ENCODE results near the gene SCARF2. TPM values are rescaled to one million over a fixed set of nuclear protein-coding genes. Genes with fewer than 3 reads are reported as not detected.
A peak's percentile ranks its signal among the peaks of the same experiment; 100 is the strongest.

SCARF2 gene
- total and polyA plus RNA-seq, 2 of the 13 experiments (the other 11 are each of a cell fraction or from before 2014, with no cell fraction given), result 3.3 to 6.2 TPM

GRCh38 chr22:20393705-20394476 is 43.7 kb downstream of the SCARF2 start, which contains the start of gene ZNF74 (continued):
- no peak for TF ChIP-seq PBX2 (CRISPR knock-in tag; IDR thresholded peaks at IDR 0.05)
- peak; percentile 85; the same call in 1 of the 2 replicates for TF ChIP-seq NAIF1 (CRISPR knock-in tag; IDR thresholded peaks at IDR 0.05; ENCODE audit: borderline replicate concordance)
- TF ChIP-seq PHF8 (CRISPR knock-in tag; IDR thresholded peaks at IDR 0.05), result peak; percentile 96
- no peak for TF ChIP-seq ZNF281 (CRISPR knock-in tag; IDR thresholded peaks at IDR 0.05; ENCODE audit: borderline replicate concordance)
- TF ChIP-seq BRCA1 (CRISPR knock-in tag; IDR thresholded peaks at IDR 0.05), result no peak; the same call in 1 of the 2 replicates
- peak; percentile 76; the same call in 1 of the 2 replicates for TF ChIP-seq ZNF232 (CRISPR knock-in tag; IDR thresholded peaks at IDR 0.05; ENCODE audit: borderline replicate concordance)
- TF ChIP-seq REL (CRISPR knock-in tag; conservative IDR thresholded peaks at IDR 0.05), result 0 out of 2 replicates have a peak, but pooled peaks have one; percentile 18
- TF ChIP-seq MLXIP (CRISPR knock-in tag; IDR thresholded peaks at IDR 0.05; ENCODE audit: borderline replicate concordance), result no peak
- peak; percentile 94 for TF ChIP-seq ZFY (CRISPR knock-in tag; IDR thresholded peaks at IDR 0.05)
- no peak for TF ChIP-seq ZNF180 (CRISPR knock-in tag; IDR thresholded peaks at IDR 0.05; ENCODE audit: borderline replicate concordance, low read depth)
- no peak for TF ChIP-seq HES4 (CRISPR knock-in tag; IDR thresholded peaks at IDR 0.05; ENCODE audit: borderline replicate concordance)
- TF ChIP-seq FOXK1 (CRISPR knock-in tag; IDR thresholded peaks at IDR 0.05; ENCODE audit: borderline replicate concordance, low read depth), result 0 out of 2 replicates have a peak, but pooled peaks have one; percentile 39
- no peak for TF ChIP-seq EZH2 (conservative IDR thresholded peaks at IDR 0.05; ENCODE audit: low read depth, low read length)
- peak; percentile 43; the same call in 1 of the 2 replicates for TF ChIP-seq MED13 (CRISPR knock-in tag; IDR thresholded peaks at IDR 0.05)
- 0 out of 2 replicates have a peak, but pooled peaks have one; percentile 61 for TF ChIP-seq HMGXB3 (CRISPR knock-in tag; IDR thresholded peaks at IDR 0.05; ENCODE audit: borderline replicate concordance)
- TF ChIP-seq ZNF747 (CRISPR knock-in tag; IDR thresholded peaks at IDR 0.05; ENCODE audit: borderline replicate concordance), result 0 out of 2 replicates have a peak, but pooled peaks have one; percentile 35

Data from HepG2 (cell line).